GM08714 (cell line): ENCODE results near the gene PVRIG.
"Not testable (repeated sequence)": the region's sequence is repeated elsewhere in the genome, so short reads cannot be mapped to it uniquely, and the experiment has no call there.

ENCODE experiments used
- H3K4me3 ChIP-seq: fragments of 200-500 bp; sonication (Bioruptor generic); 2 replicates; pipeline ENCODE4 v1.5.1; 2014; ENCODE audit warnings: mild to moderate bottlenecking, low read length, inconsistent platforms
- ZNF274 ChIP-seq: IDR thresholded peaks from 2 replicates; pipeline ENCODE4 v1.6.1; 2012; ENCODE audit warnings: mild to moderate bottlenecking, low read depth, low read length

Gene PVRIG

DNA sequence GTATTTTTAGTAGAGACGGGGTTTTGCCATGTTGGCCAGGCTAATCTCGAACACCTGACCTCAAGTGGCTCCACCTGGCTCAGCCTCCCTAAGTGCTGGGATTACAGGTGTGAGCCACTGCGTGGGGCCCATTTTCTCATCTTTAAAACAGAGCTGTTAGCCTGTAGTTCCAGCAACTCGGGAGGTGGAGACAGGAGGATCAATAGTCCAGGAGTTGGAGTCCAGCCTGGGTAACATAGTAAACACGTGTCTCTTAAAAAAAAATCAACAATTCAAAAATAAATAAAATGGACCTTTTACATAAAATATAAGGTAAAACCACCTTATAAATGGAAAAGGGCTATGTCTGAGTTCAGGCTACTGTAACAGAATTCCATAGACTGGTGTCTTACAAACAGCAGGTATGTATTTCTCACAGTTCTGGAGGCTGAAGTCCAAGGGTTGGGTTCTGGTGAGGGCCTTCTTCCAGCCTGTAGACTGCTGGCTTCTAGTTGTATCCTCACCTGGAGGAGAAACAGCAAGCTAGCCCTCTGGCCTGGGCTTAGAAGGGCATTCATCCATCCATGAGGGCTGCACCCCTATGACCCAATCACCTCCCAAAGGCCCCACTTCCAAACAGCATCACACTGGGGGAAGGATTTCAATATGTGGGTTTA lies 7.0 kb upstream of the PVRIG start:
- no peak for TF ChIP-seq ZNF274
- no peak overlapping the region; the same call in 1 of the 2 replicates for H3K4me3 ChIP-seq

DNA sequence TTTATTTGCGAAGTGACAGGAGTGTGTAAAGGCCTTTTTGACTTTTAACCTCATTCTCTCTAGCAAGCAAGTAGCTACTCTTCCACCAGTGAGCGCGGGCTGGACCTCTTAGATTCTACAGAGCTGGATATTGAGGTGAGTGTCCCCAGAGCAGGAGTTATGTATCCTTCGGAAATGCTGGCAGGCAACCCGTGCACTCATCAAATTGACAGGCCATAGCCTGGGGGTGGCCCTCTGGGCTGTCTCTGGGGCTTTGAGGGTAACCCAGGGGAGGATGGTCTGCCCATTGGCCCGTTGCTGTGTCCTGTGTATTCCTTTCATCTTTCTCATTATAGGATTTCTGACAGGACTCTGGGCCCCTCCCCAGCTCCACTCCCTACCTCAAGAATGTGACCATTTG lies 6.1 kb upstream of the PVRIG start:
- no peak for TF ChIP-seq ZNF274
- H3K4me3 ChIP-seq = no peak overlapping the region

- H3K4me3 ChIP-seq = not testable (repeated sequence)
Observed at GRCh38 chr7:100214356-100214755, 5.4 kb upstream of the PVRIG start.

DNA sequence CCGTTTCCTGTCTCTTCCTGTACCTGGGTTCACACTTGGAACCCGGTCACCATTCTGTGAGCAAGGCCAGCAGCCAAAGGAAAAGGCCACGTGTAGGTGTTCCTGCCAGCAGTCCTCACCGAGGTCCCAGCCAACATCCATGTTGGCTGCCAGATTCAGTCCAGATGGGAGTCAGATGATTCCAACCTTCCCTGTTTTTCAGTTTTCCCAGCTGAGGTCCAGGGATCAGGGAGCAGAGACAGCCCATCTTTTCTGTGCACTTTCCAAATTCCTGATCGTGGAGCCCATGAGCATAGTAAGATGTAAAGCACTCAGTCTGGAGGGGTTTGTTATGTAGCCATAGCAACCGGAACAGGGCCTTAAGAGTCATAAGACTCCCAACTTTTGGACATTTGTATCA lies 3.9 kb upstream of the PVRIG start:
- no peak for TF ChIP-seq ZNF274
- H3K4me3 ChIP-seq = no peak overlapping the region

- H3K4me3 ChIP-seq = not testable (repeated sequence)
Observed at GRCh38 chr7:100217934-100218333, 1.8 kb upstream of the PVRIG start.

- no peak for TF ChIP-seq ZNF274
- H3K4me3 ChIP-seq = no peak overlapping the region; the same call in 1 of the 2 replicates
Observed at GRCh38 chr7:100219271-100219737, 445 bp upstream of the PVRIG start.

- peak overlapping the region; percentile 58; the same call in 1 of the 2 replicates for H3K4me3 ChIP-seq
- TF ChIP-seq ZNF274 = no peak
Observed at GRCh38 chr7:100220586-100221230, 959 bp downstream of the PVRIG start.

GRCh38 chr7:100221231-100221718 lies 1.5 kb downstream of the PVRIG start:
- H3K4me3 ChIP-seq = peak overlapping the region; percentile 58; the same call in 1 of the 2 replicates
- TF ChIP-seq ZNF274 = no peak

- TF ChIP-seq ZNF274 = no peak
- H3K4me3 ChIP-seq = peak overlapping the region; percentile 58; the same call in 1 of the 2 replicates
Observed at GRCh38 chr7:100221767-100222444, 2.2 kb downstream of the PVRIG start.

DNA sequence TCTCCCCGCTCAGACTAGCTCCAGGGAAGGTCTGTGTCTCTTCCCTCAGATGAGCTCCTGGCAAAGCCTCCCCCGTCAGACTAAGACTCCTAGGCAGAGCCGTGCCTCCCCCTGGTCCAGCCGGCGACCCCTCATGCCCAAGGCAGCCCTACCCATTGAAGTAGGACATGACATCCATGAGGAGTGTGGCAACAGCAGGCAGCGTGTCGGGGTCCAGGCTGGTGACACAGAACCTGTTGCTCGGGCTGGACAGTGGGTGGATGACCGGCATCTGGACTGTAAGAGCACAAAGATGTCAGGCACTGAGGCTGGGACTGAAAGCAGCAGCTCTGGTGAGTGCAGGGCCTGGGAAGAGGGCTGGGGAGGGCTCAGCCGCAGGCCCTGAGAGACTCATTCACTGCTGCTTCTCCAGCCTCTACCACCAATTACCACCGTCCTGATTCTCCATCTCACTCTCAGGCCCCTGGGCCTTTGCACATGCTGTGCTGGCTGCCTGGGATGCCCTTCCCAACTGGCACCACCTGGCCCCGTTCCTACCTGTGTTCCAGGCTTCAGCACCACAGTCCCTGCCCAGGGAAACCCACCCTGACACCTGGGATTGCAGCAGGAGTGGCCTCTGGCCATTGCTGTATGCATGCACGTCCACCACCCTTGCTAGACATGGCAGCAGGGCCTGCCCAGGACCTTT lies 2.8 kb downstream of the PVRIG start:
- TF ChIP-seq ZNF274 = no peak
- H3K4me3 ChIP-seq = peak overlapping the region; percentile 58; the same call in 1 of the 2 replicates

GRCh38 chr7:100223376-100223927 lies 3.7 kb downstream of the PVRIG start:
- not testable (repeated sequence) for H3K4me3 ChIP-seq

GRCh38 chr7:100224891-100225290 lies 5.1 kb downstream of the PVRIG start:
- not testable (repeated sequence) for H3K4me3 ChIP-seq

DNA sequence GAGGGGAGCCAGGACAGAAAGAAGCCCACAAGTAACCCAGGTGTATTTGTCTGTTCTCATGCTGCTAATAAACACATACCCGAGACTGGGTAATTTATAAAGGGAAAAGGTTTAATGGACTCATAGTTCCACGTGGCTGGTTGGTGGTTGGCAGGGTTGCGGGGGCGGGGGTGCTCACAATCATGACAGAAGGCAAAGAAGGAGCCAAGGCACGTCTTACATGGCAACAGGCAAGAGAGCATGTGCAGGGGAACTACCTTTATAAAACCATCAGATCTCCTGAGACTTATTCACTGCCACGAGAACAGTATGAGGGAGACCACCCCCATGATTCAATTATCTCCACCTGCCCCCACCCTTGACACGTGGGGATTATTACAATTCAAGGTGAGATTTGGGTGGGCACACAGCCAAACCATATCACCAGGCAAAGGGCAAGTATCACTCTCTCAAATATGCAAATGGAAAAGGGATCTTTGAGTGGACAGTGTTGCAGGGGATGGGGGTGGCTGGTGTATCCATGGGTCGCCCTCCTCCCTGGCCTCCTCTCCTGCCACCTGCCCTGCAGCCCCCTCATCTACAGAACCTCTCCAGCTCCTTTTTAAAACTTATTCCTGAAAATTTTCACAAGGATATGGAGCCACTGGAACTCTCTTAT lies 15.0 kb downstream of the PVRIG start:
- not testable (repeated sequence) for H3K4me3 ChIP-seq

- not testable (repeated sequence) for H3K4me3 ChIP-seq
Observed at GRCh38 chr7:100239975-100240374, 20.2 kb downstream of the PVRIG start.

DNA sequence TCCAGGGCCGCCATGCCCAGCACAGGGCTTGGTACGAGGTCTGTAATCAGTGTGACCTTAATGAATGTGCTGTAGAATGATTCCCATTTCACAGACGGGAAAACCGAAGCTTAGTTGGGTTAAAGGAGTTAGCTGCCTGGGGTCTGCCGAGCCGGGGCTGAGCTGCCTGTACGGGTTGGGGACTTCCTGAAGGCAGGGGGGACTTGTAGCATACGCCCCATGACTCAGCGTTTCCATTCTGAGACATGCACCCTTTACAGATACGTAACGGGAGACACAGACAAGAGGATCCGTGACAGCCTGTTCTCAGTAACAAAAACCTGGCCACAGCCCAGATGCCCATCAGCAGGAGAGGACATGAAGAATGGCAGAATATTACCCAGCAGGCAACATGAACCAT lies 23.6 kb downstream of the PVRIG start:
- not testable (repeated sequence) for H3K4me3 ChIP-seq

DNA sequence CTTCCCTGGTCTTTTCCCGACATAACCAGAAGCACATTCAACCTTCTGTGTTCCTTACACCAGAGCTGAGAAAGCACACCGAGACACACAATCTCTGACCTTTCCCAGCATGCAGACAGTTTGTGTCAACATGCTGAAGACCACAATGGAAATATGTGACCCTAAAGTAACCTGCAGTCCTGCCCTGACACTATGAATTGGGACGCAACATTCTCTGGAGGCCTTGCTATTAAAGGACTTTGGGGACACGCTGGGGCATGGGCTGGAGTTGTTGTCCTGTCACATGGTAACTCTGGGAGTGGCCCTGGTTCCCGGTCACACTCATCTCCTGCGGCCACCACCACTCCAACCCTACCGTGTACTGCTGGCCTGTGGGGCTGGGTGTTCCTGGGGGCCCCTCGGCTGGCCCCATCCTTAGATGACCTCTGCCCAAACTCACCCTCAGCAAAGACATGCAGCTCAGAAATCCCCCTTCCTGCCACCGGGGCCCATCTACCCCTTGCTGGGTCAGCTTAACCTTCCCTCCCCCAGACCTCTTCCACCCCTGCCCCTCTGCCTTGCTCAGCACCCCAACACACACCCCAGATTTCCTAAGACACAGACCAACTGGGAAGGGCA lies 25.3 kb downstream of the PVRIG start:
- not testable (repeated sequence) for H3K4me3 ChIP-seq

DNA sequence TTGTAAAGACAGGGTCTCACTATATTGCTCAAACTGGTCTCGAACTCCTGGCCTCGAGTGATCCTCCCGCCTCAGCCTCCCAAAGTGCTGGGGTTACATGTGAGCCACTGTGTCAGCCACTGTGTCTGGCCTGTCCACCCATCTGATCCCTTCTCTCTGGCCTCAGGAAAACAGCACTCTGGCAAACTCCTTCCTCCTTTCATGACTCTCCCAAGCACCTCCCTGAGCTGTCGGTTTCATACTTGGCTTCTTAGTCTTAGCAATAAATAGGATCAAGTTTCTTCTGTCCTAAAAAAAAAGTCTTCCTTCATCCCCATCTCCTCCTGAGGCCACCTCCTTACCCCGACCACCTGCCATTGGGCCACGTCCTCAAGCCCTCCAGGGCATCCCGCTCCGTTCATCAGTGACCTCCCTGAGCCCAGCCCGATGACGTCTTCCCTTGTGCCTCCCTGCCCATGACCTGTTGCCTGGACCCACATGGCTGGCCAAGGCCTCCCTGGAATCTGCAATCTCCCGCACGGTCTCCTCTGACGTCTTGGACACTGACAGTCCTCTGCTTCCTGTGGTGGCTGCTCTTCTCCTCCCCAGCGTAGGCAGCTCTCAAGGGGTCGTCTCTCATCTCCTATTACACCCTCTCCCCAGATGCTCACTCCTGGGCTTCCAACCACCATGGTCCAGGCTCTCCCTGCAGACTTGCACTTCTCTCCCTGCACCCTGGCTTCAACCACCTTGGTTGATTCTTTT lies 26.5 kb downstream of the PVRIG start:
- H3K4me3 ChIP-seq = not testable (repeated sequence)

DNA sequence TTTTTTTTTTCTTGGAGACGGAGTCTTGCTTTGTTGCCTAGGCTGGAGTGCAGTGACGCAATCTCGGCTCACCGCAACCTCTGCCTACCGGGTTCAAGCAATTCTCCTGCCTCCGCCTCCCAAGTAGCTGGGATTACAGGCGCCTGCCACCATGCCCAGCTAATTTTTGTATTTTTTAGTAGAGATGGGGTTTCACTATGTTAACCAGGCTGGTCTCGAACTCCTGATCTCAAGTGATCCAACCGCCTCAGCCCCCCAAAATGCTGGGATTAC lies 27.1 kb downstream of the PVRIG start:
- H3K4me3 ChIP-seq = not testable (repeated sequence)
